GM19397 (cell line): Measurements from ENCODE around the gene ATP5ME.

Experiments
- ATAC-seq: cut with Tn5 transposase; IDR thresholded peaks from one replicate; pipeline ENCODE4 v1.9.1; 2021; ENCODE audit warnings: mild to moderate bottlenecking, moderate library complexity; ENCODE audit not compliant: unreplicated experiment

The ATP5ME gene

DNA sequence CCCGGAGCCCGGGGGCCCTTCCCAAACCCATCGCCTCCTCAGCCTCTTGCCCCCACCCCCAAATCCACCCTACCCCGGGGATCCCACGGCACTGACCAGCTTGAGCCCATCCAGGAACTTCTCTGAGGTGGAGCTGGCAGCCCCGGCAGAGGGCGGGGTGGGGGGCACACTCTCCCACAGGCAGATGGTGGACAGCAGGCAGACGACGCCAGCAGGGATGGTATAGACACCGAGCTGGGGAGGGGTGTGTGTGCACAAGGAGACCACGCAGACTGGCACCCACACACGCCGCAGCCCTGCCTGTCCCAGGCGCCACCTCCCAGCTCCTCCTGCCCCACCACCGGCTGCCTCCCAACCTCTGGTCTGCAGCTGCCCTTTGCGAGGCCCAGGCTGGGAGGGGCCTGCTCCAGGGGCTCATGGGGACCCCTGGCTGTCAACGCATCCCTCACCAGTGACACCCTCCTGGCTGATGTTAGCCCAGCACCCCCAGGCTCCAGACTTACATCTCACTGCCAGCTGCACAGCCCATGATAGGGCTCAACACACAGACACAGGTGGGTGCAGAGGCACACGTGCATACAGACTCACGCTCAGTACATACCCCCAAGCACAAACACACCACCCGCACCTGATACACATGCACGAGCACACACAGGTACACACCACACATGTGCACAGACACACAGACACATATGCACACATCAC, 10.7 kb upstream of the ATP5ME start:
- no peak for ATAC-seq

DNA sequence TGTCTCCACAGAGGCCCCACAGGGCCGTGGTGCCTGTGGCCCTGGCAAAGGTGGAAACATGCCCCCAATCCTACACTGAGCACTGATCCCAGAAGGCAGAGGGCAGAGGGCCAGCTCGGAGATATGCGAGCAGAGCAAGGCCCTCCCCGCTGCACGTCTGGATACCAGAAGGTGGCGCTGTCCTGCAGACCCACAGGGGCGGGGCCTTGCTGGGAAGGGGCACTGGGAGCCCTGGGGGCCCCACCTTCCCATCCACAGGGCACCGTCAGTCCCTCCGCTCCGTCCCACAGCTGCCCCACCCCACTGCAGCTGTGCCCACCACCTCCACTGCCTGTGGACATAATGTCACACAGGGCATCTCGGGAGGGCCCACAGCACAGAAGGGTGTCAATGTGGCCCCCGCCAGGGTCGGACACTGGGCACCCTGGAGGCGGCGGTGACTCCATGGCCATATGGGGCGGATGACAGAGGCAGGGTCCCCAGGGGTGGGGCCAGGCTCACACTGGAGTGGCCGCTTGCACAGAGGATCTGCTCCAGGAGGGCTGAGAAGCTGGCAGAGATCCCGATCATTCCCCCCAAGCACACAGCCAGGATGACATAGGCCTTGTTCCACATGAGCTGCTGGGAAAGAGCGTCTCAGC, 10.0 kb upstream of the ATP5ME start:
- no peak for ATAC-seq

DNA sequence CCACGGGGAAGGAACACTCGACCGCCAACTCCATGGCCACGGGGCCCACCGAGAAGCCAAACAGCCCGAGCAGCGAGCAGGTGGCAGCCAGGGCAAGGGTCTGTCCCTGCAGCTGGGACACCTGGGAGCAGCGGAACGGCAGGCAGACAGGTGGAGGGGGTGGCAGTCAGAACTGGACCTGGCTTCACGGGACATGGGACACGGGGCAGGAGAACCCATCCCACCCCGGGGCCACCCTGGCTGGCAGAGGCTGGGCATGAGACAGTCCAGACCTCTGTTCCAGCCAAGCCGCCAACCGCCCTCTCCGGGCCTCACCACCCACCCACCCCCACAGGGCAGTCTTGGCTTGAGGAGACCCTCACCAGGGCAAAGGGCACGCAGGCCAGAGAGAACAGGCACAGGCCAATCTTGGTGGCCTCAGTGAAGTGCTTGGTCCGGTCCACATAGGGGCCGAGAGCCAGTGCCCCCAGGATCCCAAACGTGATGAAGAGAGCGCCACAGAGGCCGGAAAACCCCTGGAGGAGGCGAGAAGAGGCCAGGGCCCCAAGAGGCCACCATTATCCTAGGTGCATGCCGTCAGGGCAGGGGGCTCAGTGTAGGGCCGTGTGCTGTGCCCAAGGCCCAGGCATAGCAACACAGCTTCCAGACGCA, 9.3 kb upstream of the ATP5ME start:
- ATAC-seq, result no peak

DNA sequence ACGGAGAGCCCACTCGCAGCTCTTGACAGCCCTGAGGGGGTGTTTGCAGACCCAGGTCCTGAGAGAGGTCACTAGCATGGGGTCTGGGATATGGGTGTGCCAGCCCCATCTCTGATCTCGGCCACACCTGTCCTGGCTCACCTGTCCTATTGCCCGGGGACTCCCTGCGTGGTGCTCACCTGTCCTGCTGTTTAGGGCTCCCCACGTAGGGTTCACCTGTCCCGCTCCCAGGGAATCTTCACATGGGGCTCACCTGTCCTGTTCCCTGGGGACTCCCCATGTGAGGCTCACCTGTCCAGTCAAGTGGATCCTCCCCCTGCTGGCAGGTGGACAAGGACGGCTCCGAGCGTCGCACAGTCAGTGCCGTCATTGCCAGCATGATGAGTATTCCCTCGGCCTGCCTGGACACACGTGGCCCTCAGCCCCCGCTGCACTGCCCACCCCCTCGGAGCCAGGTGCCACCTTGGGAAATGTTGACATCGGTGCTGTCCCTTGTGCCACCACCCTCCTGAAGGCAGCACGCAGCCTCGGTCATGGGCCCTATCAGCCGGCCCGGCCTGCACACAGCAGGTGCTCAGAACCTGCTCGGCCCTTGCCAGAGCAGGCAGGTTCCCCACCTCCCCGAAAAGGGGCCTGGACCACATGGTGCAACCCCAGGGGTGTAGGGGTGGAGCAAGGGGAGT, 8.6 kb upstream of the ATP5ME start:
- ATAC-seq, result no peak

DNA sequence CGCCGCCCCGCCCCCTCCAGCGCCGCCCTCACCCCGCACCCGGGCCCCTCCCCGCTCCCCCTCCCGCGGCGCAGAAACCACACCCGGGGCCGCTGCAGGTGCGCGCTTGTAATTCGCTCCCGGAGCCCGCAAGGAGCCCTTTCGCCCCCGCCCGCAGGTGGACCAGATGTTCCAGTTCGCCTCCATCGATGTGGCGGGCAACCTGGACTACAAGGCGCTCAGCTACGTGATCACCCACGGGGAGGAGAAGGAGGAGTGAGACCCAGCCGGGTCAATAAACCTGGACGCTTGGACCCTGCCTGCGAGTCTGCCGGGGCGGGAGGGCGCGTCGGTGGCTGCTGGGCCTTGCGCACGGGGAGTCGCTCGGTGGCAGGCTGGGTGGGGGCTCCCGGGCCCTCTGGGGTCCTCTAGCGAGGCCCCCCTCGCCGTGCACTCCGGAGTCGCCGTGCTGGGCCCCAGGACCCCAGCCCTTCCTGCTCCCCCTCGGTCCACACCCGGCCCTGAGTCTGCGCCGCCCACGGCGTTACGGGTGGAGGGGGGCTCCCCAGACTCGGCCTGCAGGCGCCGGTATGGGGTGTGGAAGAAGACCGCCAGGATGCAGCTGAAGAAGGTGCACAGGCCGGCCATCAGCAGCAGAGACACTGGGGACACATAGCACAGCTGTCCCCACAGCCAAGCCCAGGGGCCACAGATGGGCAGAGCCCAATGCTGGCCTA, 7.8 kb upstream of the ATP5ME start:
- ATAC-seq, result no peak

DNA sequence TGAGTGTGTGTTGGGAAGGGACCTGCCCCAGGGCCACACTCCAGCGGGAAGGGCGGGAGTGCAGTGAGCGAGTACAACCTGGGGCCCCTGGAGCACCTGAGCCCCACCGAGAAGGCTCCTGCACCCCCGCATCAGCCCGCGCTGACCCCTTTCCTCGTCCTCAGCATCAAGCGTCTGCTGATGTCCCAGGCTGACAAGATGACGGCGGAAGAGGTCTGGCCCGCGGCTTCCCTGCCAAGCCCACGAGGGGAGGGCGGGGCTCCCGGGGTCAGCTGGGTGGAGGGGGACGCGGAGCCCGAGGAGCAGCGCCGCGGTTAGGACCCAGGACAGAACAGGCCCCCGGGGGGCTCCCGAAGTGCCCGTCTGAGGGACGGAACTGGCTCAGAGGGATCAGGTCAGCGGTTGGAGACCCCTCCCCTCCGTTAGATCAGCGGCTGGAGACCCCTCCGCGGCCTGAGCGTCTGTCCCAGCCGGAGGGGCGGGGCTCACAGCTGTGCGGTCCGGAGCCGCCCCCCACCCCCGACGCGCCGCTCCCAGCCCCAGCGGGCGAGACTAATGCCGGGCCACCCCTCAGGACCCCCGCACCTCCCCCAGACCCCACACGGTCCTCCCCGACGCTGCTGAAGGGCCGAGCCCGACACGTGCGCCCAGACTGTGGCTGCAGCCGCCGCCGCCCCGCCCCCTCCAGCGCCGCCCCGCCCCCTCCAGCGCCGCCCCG, 7.0 kb upstream of the ATP5ME start:
- ATAC-seq, result no peak

DNA sequence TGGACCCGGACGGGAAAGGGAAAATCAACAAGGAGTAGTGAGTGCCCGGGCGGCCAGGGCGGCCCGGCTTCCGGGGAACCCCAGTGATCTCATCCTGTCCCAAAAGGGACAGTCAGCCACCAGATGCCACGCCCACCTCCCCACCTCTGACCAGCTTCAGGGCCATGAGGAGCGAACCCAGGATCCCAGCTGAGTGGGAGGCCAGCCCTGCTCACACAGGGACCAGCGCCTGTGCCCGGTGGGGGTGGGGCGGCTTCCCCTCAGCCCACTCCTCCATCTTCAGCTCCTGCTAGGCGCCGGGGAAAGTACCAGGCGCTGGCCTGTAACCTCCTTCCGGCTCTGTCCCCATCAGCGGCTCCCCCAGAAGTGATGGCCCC, 6.5 kb upstream of the ATP5ME start:
- ATAC-seq, result no peak

DNA sequence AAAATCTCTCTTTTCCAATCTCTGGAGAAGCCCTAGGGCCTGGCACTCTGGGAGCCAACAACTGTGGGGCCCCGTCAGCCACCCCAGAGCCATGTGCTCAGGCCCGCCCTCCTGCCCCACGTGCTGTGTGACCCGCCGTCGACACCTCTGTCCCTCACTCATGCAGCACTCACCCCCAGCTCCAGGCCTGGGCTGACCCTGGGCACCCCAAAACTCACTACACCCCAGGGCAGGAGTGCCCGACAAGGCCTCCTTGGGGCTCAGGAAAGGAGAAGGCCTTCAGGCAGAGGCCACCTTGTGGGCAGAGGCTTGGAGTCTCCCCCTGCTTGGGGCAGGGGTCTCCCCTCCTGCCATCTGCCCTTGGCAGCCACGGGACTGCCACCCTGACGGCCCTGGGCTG, 6.0 kb upstream of the ATP5ME start:
- no peak for ATAC-seq

DNA sequence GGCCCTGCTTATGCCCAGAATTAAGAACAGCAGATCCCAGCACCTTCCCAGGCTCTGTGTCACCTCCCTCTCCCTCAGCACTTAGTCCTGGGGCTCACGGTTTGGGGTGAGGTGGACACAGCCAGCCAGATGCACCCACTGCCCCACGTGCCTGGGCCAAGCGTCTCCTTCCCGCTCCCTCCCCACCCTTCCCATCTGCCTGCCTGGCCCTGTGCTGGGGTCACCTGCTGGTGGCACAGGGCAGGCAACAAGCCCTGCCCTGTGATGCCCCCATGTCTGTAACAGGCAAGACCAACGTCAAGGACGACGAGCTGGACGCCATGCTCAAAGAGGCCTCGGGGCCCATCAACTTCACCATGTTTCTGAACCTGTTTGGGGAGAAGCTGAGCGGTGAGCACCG, 5.6 kb upstream of the ATP5ME start:
- ATAC-seq, result no peak

DNA sequence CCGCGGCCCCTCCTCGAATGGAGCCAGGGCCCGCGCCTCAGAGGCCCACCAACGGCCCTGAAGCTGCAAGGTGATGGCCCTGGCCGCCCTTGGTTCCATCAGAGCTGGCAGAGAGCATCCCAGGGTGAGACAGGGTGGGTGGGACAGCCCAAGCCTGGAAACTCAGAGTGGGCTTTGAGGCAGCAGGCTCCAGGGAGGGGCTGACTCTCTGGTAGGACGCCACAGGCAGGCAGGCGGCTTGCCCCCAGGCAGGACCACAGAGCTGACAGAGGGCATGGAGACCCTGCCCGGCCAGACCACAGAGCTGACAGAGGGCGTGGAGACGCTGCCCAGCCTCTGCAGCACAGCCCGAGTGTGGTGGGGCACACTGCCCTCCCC, 5.0 kb upstream of the ATP5ME start:
- no peak for ATAC-seq

DNA sequence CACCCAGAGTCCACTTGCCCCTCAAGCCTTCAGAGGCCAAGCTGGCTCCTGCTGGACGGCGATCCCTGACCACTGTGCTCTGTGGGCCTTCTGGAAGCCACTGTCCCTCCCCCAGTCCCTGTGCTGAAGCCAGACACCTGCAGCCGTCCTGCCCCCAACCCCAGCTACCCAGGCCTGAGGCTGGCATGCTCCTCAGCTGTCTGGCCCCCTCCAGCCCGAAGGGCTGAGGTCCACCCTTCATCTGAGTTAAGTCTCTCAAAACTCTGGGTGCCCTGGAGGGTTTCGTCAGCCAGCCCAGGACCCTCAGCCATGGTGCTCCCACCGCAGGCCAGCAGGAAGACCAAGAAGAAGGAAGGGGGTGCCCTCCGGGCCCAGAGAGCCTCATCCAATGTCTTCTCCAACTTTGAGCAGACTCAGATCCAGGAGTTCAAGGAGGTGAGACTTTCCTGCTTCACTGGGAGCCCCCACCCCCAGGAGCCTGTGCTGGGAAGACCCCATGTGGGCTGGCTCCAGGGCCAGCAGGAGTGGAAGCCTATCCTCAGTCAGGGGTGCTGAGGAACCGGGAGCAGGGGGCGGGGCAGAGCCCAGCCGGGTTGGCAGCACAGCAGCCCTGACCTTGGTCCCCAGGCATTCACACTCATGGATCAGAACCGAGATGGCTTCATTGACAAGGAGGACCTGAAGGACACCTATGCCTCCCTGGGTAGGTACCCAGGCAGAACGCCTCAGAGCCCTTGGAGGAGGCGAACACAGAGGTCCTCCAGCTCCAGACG, 4.4 kb upstream of the ATP5ME start:
- no peak for ATAC-seq

DNA sequence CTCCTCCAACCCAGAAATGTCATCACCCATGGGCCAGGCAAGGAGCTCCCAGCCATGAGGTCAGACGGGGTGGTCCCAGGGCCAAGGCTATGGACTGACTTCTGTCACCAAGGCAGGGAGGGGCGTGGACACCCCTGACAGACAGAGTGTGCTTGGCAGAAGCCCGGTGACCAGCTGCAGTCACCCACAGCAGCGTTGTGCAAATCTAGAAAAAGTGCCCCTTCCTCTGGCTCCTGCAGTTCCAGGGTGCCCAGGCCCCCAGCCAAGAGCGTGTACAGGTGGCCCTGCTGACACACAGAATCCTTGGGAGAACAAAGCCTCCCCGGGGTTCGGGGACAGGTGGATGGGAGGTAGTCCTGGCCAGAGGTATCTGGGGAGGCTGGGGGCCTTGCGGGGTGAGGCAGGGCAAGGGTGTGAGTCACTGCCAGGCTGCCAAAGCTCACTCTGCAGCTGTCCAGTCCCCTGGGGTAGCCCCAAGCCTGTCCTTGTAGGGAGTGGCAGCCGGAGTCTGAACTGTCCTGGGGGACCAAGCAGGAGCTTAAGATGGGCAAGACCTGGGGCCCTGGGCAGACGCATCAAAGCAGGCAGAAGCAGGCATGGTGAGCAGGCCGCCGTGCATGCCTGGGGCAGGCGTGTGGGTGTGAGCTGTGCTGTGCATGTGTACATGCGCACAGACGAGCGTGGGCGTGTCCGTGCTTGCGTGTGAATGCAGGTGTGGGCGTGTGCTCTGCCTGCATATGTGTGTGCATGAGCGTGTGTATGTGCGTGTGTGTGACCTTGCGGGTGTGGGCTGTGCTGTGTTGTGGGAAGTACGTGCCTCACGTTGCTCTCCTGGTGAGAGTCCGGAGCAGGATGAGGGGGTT, 3.6 kb upstream of the ATP5ME start:
- ATAC-seq, result no peak

DNA sequence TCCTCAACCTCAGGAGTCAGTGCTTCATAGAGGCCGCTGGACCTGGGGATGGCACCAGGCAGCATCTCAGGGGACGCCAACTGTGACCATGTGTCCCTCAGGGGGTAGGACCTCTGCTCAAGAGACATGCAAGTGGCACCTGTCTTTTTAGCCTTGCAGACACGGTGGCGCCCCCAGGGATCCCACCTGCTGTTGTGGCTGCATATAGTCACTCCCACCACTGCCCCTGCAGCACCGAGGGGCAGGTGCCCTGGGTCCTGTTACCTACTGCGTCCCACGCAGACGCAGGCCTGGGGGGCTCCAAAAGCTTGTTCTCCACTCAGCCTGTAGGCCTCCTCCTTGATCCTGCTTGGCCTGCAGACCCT, 2.8 kb upstream of the ATP5ME start:
- ATAC-seq, result no peak

DNA sequence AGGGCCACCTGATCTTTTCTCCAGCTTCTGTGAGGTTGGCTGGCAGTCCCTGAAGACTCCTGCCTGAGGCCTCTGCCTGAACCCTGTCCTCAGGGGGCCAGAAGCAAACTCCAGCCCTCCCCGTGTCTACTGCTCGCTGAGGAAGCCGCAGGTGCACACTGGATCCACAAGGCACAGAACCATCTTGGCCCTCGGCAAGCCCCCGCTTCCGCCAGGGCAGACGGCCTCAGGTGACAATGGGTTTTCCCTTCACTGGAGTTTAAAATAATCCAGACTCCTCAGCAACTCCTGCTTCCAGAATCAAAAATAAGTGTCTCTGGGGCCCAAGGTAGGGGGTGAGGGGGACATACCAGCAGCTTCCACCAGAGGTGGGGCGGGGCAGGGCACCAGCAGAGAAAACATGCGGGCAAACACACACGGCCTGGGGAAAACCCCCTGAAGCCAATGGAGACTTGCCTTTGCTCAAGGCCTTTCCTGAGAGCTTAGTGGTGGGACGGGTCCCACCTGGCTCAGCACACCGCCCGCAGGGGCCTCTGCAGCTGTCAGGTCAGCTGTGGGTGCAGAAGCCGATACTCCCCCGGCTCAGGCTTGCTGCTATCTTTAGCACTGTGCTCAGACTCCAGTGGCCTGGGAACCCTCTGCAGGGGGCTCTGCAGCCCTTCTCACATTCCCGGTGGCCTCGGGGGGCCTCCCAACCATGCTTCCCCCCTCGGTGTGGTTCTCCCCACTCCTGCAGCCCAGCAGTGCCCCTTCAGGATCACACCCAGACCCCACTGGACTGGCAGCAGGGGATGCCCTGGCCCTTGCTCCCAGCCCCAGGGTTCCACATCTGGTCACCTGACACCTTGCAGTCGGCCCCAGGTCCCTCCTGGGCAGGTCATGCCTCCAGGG, 2.1 kb upstream of the ATP5ME start:
- ATAC-seq, result no peak

DNA sequence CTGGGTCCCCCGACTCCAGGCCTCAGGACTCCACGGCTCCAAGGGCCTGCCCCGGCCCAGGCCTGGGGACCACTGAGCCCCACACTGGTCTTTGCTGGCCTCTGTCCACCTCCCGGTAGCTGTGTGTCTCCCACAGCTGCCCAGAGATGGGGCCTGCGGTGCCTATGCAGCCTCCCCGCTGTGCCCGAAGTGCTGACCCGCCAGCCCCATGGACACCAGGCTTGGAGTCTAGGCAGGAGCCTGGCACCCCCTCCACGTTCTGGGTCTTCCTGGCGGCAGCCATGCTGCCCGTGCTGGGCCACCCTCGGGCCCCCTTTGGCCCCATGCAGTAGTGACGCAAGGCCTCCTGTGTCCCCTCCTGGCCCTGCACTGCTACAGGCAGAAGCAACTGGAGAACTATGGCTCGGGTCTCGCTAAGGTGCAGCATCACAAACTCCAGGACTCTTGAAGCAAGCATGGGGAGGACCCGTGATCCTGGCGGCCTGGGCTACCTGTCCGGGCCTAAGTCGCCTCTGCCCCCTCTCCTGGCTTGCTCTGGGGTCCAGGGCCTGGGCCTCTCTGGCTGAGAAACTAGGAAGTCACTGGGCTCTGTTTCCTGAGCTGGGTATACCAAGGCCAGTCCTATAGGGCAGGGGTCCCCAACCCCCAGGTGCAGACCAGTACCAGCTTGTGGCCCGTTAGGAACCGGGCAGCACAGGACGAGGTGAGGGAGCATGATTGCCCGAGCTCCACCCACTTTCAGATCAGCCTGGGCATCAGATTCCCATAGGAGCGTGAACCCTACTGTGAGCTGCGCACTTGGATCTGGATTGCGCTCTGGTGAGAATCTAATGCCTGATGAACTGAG, 1.2 kb upstream of the ATP5ME start:
- ATAC-seq, result peak; percentile 3

DNA sequence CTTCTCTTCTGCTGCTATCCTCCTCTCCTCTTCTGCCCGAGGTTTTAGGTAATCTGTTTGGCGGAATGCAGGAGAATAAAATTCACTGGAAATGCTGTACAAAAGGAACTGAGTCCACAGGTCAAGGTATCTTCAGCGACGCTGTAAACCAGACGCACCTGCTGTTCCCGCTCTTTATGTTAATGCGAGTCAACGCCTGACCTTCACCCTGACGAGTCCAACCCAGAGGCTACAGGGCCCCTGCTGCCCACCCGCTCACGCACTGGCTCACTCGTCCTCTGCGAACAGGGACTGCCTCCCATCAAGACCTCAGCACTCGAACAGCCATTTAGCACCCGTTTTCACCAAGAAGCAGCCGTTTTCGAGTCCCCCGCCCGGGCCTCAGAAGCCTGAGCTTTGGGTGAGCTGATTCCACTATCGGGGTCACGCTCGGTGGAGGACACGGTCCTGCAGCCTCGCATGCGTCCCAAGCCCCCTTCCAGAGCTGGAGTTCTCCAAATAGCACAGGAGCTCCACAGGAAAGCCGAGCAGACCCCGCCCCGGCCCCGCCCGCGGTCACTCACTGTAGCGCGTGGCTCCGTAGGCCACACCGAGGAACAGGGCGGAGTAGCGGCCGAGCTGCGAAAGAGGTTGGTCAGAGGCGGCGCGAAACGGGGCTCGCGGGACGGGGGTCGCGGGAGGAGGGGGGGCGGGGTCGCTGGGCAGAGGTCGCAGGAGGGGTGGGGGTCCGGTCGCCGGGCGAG, 556 bp downstream of the ATP5ME start:
- no peak for ATAC-seq
